ENCODE data around the gene RGS3.

The RGS3 gene

GRCh38 chr9:113645227-113645977 lies 181.9 kb downstream of the RGS3 start:
- no peak for DNase-seq

- DNase-seq: no peak
Observed at GRCh38 chr9:113645978-113646253, 182.4 kb downstream of the RGS3 start.

DNA sequence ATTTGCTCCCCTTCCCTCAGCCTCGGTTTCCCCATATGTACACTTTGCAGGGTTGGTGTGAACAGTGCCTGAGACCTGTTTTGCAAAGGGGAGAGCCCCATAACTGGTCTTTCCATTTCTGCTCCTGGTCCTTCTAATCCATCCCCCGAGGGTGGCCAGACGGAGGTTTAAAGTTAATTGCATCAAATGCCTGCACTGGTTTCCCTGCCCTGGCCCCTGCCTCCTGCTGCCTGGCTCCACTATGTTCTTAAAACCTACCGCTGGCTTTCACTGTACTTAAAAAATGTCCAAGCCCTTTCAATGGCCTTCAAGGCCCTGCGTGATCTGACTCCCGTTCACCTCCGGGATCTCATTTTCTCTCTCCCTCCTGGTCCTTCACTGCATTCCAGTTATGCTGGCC lies 183.0 kb downstream of the RGS3 start:
- DNase-seq: no peak

Data from stimulated activated CD4-positive, alpha-beta T cell treated with anti-CD3 and anti-CD28 coated beads, Interleukin-12 subunit alpha, Interleukin-12 subunit beta, amount 100 ng/mL, for 4 hours (primary cell).